Keratinocyte (primary cell): ENCODE data around the gene CAMKK2. TPM values are rescaled to one million over a fixed set of nuclear protein-coding genes. Genes with fewer than 3 reads are reported as not detected.

Source experiments
- DNase-seq: peaks from one replicate; pipeline ENCODE4 v3.0.0-alpha.2; 2011; ENCODE audit warnings: low read depth, missing footprints, low spot score
- FAIRE-seq: peaks from 2 replicates; lab custom pipeline; 2011; peaks lifted over from hg19 to GRCh38; lab: Jason Lieb, UNC
- H2AFZ ChIP-seq: 2 replicates; pipeline ENCODE4 v1.6.0; 2012; ENCODE audit warnings: low read length, control low read depth, inconsistent platforms; ENCODE audit not compliant: control insufficient read depth
- H3K27ac ChIP-seq: 2 replicates; pipeline ENCODE4 v1.5.1; 2011; ENCODE audit warnings: low read length; ENCODE audit not compliant: control insufficient read depth, insufficient read depth
- H3K27me3 ChIP-seq: 3 replicates; pipeline ENCODE4 v1.6.0; 2011; ENCODE audit warnings: low read length; ENCODE audit not compliant: control insufficient read depth, insufficient read depth; ENCODE audit errors: extremely low read depth
- H3K36me3 ChIP-seq, 2 experiments: 2 replicates in 1 of 2; 3 replicates in 1 of 2; pipeline ENCODE4 v1.5.1; 2011; ENCODE audit warnings: low read length in 2 of 2, mild to moderate bottlenecking in 1 of 2; ENCODE audit not compliant: control insufficient read depth in 2 of 2, insufficient read depth in 2 of 2; ENCODE audit errors: extremely low read depth in 1 of 2
- H3K4me1 ChIP-seq: 3 replicates; pipeline ENCODE4 v1.5.1; 2011; ENCODE audit warnings: low read length; ENCODE audit not compliant: control insufficient read depth, insufficient read depth; ENCODE audit errors: extremely low read depth
- H3K4me2 ChIP-seq: 3 replicates; pipeline ENCODE4 v1.6.0; 2011; ENCODE audit warnings: low read depth, low read length; ENCODE audit not compliant: control insufficient read depth, insufficient read depth; ENCODE audit errors: extremely low read depth
- H3K4me3 ChIP-seq, 3 experiments: fragments of 200-600 bp in 1 of 3; sonication (generic) in 1 of 3; 2 replicates in 2 of 3; 3 replicates in 1 of 3; pipeline ENCODE4 v1.5.1; 2011 to 2016; ENCODE audit warnings: low read length in 3 of 3, mild to moderate bottlenecking in 3 of 3, control low read depth in 2 of 3, inconsistent platforms in 1 of 3, low read depth in 1 of 3, mixed read lengths in 1 of 3, mixed run types in 1 of 3, moderate library complexity in 1 of 3; ENCODE audit not compliant: control insufficient read depth in 2 of 3, insufficient read depth in 2 of 3; ENCODE audit errors: extremely low read depth in 1 of 3
- H3K79me2 ChIP-seq: 2 replicates; pipeline ENCODE4 v1.6.0; 2012; ENCODE audit warnings: low read length; ENCODE audit not compliant: control insufficient read depth, insufficient read depth
- H3K9ac ChIP-seq: 3 replicates; pipeline ENCODE4 v1.6.0; 2011; ENCODE audit warnings: low read length; ENCODE audit not compliant: control insufficient read depth, insufficient read depth; ENCODE audit errors: extremely low read depth
- H3K9me1 ChIP-seq: 3 replicates; pipeline ENCODE4 v1.6.0; 2011; ENCODE audit warnings: low read length; ENCODE audit not compliant: control insufficient read depth, insufficient read depth; ENCODE audit errors: extremely low read depth
- H3K9me3 ChIP-seq: 2 replicates; pipeline ENCODE4 v1.5.1; 2012; ENCODE audit warnings: low read depth, low read length; ENCODE audit not compliant: control insufficient read depth
- H4K20me1 ChIP-seq: 3 replicates; pipeline ENCODE4 v1.6.0; 2011; ENCODE audit warnings: low read length; ENCODE audit not compliant: control insufficient read depth, insufficient read depth; ENCODE audit errors: extremely low read depth
- CTCF ChIP-seq, 3 experiments: IDR thresholded peaks in 1 of 3; conservative IDR thresholded peaks in 1 of 3; optimal IDR thresholded peaks in 1 of 3; 2 replicates in 2 of 3; 3 replicates in 1 of 3; pipeline versions ENCODE3 to v1.5.1; 2011; ENCODE audit warnings: low read length in 3 of 3, mild to moderate bottlenecking in 3 of 3, moderate library complexity in 2 of 3, control low read depth in 1 of 3, inconsistent platforms in 1 of 3; ENCODE audit not compliant: insufficient read depth in 2 of 3; ENCODE audit errors: extremely low read depth in 1 of 3
- EZH2 ChIP-seq: IDR thresholded peaks from one replicate; pipeline ENCODE4 v1.6.1; 2012; ENCODE audit warnings: inconsistent platforms, mild to moderate bottlenecking, low read length, moderate library complexity
- dilution Hi-C: fragments of 300-500 bp; cut with MboI; formaldehyde crosslinking; loops from one replicate; pipeline ENCODE4 v1.7.0; 2020; ENCODE audit warnings: low sequenced_read_pairs; ENCODE audit not compliant: extremely low pct_ligation_motif_present
- polyA plus RNA-seq, 5 experiments: library from polyadenylated mRNA; depleted of rRNA in 3 of 5; stranded (reverse) in 3 of 5; stranded (forward) in 1 of 5; unstranded in 1 of 5; fragments of >200 nt; gene quantifications; 1 replicate in 1 of 5; 2 replicates in 3 of 5; 3 replicates in 1 of 5; pipeline versions ENCODE4 v1.2.1 to v1.2.3, GENCODE V29; 2011 to 2012; ENCODE audit warnings: missing spikeins in 2 of 5, low read depth in 1 of 5, low replicate concordance in 1 of 5

Gene CAMKK2
- polyA plus RNA-seq, 1 donor (not counting 4 experiments of a cell fraction or from before 2014, with no cell fraction given): 18.6 TPM

- FAIRE-seq: no peak
- H3K9ac ChIP-seq: no peak overlapping the region
- H3K4me1 ChIP-seq: peaks cover 9% of the 10 kb centered on the region
- no peak overlapping the region for H3K27ac ChIP-seq
- dilution Hi-C loops: no loop called here
- H3K27me3 ChIP-seq: no peaks in the 10 kb centered on the region
- H3K4me2 ChIP-seq: no peak overlapping the region
- H3K79me2 ChIP-seq: no peaks in the 10 kb centered on the region
- H4K20me1 ChIP-seq: no peaks in the 10 kb centered on the region
- H3K9me3 ChIP-seq: no peaks in the 10 kb centered on the region
- H2AFZ ChIP-seq: no peak overlapping the region
- no peak overlapping the region for H3K4me3 ChIP-seq
- no peak for DNase-seq
- peak; percentile 45 to 75 (median 45) for TF ChIP-seq CTCF (optimal IDR thresholded peaks at IDR 0.05 in 1 of 3, IDR thresholded peaks at IDR 0.05 in 1 of 3, conservative IDR thresholded peaks at IDR 0.05 in 1 of 3; ENCODE audit: extremely low read depth in 1 of 3, insufficient read depth in 2 of 3, low read length in 3 of 3)
- no peak for TF ChIP-seq EZH2
- H3K9me1 ChIP-seq: no peaks in the 10 kb centered on the region
- no peaks in the 10 kb centered on the region for H3K36me3 ChIP-seq
Observed at GRCh38 chr12:121223292-121224285, 72.9 kb downstream of the CAMKK2 start.

- no peak for TF ChIP-seq CTCF (optimal IDR thresholded peaks at IDR 0.05 in 1 of 3, IDR thresholded peaks at IDR 0.05 in 1 of 3, conservative IDR thresholded peaks at IDR 0.05 in 1 of 3; ENCODE audit: extremely low read depth in 1 of 3, insufficient read depth in 2 of 3, low read length in 3 of 3)
- TF ChIP-seq EZH2: no peak
- no peak for DNase-seq
Observed at GRCh38 chr12:121222847-121223246, 73.7 kb downstream of the CAMKK2 start.

More at GRCh38 chr12:121222847-121223246, 73.7 kb downstream of the CAMKK2 start:
- Histone ChIP-seq H3K4me3 (no peak overlapping the region), H3K9me1 (no peaks in the 10 kb centered on the region), H3K4me2 (no peak overlapping the region), H4K20me1 (no peaks in the 10 kb centered on the region), H3K27me3 (no peaks in the 10 kb centered on the region), H3K79me2 (no peaks in the 10 kb centered on the region), H3K9me3 (no peaks in the 10 kb centered on the region), H3K4me1 (peaks cover 9% of the 10 kb centered on the region), H3K27ac (no peak overlapping the region), H2AFZ (no peak overlapping the region), H3K9ac (no peak overlapping the region), H3K36me3 (peaks cover 0 to 2% of the 10 kb centered on the region in 2 experiments)
- no peak for FAIRE-seq
- dilution Hi-C loops: no loop called here
